ENCODE data around the gene DNAJB1.
A peak's percentile ranks its signal among the peaks of the same experiment; 100 is the strongest.
"Not testable (repeated sequence)": the region's sequence is repeated elsewhere in the genome, so short reads cannot be mapped to it uniquely, and the experiment has no call there.

The DNAJB1 gene

GRCh38 chr19:14553042-14553938 is 35.1 kb upstream of the DNAJB1 start:
- no peak for DNase-seq (ENCODE audit: low read depth)

DNA sequence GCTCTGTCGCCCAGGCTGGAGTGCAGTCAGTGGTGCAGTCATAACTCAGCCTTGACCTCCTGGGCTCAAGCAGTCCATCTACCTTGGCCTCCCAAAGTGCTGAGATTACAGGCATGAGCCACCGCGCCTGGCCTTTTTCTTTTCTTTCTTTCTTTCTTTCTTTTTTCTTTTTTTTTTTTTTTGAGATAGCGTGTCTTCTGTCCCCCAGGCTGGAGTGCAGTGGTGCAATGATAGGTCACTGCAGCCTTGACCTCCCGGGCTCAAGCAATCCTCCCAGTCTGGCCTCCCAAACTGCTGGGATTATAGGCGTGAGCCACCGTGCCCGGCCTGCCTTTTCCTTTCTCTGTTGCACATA is 33.8 kb upstream of the DNAJB1 start:
- DNase-seq (ENCODE audit: low read depth), result not testable (repeated sequence)

GRCh38 chr19:14551134-14552005 is 33.2 kb upstream of the DNAJB1 start:
- DNase-seq (ENCODE audit: low read depth), result not testable (repeated sequence)

DNA sequence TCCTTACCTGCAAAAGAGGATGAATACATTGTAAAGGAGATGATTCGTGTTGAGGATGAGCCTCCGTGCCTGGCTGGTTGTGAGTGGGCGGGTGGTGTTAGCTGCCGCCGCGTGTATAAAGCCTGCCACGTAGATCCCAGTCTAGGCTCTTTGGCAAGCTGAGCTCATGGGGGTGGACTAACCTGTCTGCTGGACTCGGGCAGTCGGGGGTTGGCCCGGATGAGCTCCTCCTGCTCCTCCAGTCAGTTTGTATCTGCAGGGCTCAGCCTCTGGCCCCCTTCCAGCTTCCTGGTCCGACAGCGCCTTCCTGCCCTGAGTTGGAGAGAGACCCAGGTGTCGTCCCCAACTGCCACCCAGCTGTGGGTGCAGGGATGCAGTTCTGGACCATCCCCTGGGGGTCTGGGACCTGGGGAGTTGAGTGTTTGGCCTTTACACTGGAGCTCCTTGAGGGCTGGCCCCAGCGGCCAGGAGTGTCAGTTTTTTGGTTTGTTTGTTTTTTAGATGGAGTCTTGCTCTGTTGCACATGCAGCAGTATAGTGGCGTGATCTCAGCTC is 32.1 kb upstream of the DNAJB1 start:
- no peak for DNase-seq (ENCODE audit: low read depth)

GRCh38 chr19:14545716-14546082 is 27.5 kb upstream of the DNAJB1 start:
- no peak for DNase-seq (ENCODE audit: low read depth)

DNA sequence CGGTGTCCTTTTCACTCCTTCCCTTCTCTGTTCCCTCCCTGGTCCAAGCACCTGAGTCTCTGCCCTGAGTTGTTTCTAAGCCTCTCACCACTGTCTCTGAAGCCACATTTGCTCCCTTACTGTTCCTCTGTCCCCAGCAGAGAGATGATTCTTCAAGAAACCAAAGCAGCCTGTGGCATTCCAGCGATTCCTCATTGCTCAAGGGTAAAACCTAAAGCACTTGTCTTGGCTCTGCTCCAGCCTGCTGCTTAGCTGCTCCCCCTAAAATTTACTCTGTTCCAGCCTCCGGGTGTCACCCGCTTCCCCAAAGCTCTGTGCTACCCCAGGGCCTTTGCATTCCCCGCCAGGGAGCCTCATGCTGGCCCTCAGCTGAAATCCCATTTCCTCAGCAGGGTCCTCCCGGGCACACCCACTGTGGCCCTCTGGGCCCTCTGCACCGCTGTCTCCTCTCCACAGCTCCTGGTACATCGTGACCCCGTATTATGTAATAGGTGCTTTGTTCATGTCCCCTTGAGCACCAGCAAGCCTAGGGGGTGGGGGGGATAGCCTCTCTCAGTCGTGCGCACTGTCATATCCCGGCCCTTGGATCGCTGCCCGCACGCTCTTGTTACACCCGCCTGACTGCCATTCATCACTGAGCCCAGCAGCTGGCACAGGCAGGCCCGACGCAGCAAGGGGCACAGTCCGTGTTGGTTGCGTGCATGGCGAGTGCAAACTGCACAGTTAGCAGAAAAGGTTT is 26.9 kb upstream of the DNAJB1 start:
- no peak for DNase-seq (ENCODE audit: low read depth)

DNA sequence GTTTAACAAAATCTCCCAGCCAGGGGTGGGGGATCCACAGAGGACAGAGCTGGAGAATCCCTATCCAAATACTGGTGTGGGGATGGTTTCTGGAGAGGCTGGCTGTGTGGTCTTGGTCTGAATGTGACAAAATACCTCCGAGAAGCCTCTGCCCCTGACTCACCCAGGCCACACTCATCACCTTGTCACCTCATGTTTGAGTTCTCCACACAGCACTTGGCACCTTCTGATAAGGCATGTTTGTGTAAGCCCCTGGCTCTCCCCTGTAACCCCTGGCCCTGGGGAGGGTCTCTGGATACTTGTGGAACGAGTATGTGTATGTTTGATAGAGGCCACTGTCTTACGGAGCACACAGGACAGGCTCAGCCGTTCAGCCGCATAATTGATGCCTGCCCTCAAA is 25.9 kb upstream of the DNAJB1 start:
- DNase-seq (ENCODE audit: low read depth), result no peak

- peak; percentile 45 for DNase-seq (ENCODE audit: low read depth)
Observed at GRCh38 chr19:14542711-14543328, 24.6 kb upstream of the DNAJB1 start.

DNA sequence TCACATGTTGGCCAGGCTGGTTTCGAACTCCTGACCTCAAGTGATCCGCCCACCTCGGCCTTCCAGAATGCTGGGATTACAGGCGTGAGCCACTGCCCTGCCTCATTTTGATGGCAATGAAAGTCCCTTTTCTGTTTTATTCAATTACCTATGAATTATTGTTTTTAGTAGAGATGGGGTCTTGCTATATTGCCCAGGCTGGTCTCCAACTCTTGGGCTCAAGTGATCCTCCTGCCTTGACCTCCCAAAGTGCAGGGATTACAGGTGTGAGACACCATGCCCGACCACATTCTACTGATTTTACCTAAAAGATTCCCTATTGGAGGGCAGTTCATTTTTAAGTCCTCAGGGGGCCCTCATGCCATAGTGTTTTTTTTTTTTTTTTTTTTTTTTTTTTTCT is 23.8 kb upstream of the DNAJB1 start:
- DNase-seq (ENCODE audit: low read depth), result not testable (repeated sequence)

DNA sequence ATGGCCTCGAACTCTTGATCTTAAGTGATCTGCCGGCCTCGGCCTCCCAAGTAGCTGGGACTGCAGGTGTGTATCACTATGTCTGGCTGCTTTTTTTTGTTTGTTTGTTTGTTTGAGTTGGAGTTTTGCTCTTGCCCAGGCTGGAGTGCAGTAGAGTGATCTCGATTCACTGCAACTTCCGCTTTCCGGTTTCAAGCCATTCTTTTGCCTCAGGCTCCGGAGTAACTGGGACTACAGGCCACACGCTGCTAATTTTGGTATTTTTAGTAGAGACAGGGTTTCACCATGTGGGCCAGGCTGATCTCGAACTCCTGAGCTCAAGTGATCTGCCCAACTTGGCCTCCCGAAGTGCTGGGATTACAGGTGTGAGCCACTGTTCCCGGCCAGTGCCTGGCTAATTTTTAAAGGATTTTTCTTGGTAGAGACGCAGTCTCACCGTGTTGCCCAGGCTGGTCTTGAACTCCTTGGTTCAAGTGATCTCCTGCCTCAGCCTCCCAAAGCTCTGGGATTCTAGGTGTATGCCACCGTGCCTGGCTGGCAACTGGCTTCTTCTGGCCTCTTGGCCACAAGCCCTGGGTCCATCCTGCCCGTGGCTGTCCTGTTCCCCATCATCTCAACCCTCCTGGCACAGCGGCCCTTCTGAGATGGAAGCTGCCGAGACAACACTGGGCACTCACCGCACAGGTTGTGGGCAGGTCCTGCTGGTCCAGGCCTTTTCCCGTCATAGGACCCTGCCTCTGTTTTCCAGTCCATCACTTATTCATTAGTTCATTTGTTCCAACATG is 22.7 kb upstream of the DNAJB1 start:
- no peak for DNase-seq (ENCODE audit: low read depth)

DNA sequence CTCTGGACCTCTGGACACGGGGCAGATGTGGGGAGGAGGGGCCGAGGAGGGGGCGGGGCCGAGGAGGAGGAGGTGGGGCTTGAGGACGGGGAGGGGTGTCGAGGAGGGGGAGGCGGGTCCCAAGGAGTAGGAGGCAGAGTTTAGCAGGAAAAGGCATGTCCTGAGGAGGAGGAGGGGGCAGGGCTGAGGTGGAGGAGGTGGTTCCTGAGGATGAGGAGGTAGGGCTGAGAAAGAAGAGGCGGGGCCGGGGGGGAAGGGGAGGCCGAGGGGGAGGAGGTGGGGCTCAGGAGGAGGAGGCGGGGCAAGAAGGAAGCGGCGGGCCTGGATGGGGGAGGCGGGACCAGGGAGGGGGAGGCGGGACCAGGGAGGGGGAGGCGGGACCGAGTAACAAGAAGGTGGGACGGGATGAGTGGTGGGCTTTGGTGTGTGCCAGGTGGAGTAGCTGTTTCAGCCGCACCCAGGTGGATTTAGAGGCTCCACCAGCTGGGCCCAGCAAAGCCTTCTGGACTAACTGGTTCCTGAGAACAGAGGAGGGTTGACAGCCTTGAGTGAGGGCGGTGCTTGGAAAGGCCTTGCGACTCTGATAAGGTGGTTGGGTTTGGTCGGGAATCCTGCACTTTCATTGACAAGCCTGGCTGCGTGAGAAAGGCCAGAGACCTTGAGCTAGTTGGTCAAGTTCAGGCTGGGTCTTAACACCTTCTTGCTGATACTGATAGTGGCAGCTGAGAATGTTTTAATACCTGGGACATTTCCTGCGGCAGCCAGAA is 18.9 kb upstream of the DNAJB1 start:
- no peak for DNase-seq (ENCODE audit: low read depth)

- DNase-seq (ENCODE audit: low read depth), result no peak
Observed at GRCh38 chr19:14533450-14533849, 15.3 kb upstream of the DNAJB1 start.

GRCh38 chr19:14530506-14530905 is 12.3 kb upstream of the DNAJB1 start:
- DNase-seq (ENCODE audit: low read depth), result no peak

- no peak for DNase-seq (ENCODE audit: low read depth)
Observed at GRCh38 chr19:14530005-14530348, 11.8 kb upstream of the DNAJB1 start.

DNA sequence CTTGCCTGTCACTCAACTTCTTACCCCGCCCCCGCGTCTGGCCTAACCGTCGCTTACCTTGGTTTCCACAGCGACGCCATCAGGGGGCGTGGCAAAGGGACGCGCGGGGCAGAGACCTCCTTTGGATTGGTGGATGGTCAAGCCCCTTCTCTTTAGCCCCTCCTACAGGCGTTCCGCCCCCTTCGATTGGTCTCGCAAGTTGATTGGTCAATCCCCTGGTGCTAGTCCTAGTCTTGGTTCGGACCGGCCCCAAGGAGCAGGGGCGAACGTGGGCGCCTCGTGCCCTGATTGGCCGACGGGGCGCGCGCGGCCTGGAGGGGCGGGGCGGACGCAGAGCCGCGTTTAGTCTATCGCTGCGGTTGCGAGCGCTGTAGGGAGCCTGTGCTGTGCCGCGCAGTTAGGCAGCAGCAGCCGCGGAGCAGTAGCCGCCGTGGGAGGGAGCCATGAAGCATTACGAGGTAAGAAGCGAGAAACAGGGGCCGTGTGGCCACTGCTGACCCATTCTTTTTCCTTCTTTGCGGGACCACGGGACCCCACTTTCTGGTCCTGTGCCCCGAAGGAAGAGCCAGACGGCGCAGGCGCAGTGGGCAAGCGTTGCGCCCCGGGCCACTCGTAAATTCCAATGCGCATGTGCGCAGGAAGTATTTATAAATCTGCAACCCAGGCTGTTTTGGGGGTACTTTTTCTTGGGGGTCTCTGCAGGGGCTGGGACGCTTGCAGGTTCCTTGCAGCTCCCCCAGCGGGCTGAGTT is 11.2 kb upstream of the DNAJB1 start, which contains the start of gene TECR:
Gene TECR, plus strand, starts transcription at position 341 of the 751 bp plus-strand sequence. Its CDS starts 103 bp downstream, at position 444.
- peak; percentile 100 for DNase-seq (ENCODE audit: low read depth)

DNA sequence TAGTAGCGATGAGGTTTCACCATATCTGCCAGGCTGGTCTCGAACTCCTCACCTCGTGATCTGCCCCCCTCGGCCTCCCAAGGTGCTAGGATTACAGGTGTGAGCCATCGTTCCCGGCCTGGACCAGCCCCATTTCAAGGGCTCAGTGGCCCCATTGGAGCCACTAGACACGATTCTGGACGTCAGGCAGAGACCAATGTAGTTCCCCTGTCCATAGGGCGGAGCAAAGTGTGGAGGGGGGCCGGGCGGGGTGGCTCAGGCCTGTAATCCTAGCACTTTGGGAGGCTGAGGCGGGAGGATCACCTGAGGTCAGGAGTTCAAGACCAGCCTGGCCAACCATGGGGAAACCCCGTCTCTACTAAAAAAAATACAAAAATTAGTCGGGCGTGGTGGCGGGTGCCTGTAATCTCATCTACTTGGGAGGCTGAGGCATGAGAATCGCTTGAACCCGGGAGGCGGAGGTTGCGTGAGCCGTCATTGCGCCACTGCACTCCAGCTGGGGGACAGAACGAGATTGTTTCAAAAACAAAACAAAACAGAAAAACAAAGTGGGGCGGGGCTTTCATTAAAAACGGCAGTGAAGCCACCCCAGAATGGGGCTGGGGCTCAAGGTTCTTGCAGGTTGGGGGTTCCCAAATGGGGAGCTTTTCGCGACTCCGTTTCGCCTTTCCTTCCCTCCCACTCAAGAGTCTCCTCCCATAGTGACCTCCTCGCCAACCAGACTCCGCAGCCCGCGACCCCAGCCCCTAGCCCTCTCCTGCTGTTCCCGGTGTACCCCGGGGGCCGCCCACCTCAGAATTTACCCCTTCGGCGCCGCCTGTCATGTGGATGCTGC is 10.4 kb upstream of the DNAJB1 start:
- no peak for DNase-seq (ENCODE audit: low read depth)

DNA sequence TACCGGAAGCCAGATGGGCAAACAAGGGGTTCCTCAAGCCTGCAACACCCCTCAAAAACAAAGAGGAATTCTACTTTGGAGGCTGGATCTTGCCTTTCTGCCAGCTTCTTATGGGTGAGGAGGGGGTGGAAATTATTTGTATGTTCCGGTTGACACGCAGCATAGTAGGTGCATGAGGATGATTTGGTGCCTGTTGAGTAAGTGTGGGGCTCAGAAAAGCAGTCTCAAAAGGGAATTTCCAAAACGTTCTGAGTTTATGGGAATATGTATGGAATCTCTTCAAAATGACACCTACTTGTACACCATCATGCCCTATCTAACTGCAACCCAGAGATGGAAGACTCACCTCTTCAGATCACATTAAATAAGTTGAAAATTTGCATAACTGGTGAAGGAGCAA is 8.2 kb upstream of the DNAJB1 start:
- no peak for DNase-seq (ENCODE audit: low read depth)

DNA sequence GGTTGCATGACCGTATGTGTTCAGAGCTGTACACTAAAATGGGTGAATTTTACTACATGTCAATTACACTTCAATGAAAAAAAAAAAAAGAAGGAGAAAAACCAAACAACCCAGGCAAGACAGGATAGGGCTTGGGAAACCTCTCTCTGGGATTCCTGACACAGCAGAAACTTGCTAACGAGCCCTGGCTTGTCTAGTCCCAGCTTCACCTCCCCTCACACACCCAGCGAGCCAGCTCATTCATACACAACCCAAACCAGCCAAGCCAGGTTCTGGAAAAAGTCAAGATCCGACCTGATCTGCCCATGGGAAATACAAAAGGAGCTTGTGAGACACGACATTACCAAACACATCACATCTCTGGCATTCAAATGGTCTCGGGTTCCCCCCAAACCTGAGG is 7.5 kb upstream of the DNAJB1 start:
- no peak for DNase-seq (ENCODE audit: low read depth)

All from GM04504 (cell line).